Stimulated activated effector memory CD8-positive, alpha-beta T cell treated with anti-CD3 and anti-CD28 coated beads, Interleukin-12 subunit alpha, Interleukin-12 subunit beta, amount 100 ng/mL, for 72 hours (primary cell): ENCODE measurements around the gene LRRC19.
A peak's percentile ranks its signal among the peaks of the same experiment; 100 is the strongest.

ENCODE experiments used
- ATAC-seq: fragments of 150-1000 bp; cut with Tn5 transposase; 2 replicates; pipeline ENCODE4 v1.10.0; 2021
- DNase-seq, 2 donors: peaks; one replicate each; pipeline ENCODE4 v3.0.0; 2021 to 2022; ENCODE audit warnings: low spot score in 2 of 2
- H3K27ac Mint-ChIP-seq: one replicate; pipeline ENCODE4 v1.8.0; 2022; ENCODE audit warnings: mild to moderate bottlenecking, mixed read lengths
- H3K36me3 Mint-ChIP-seq: one replicate; pipeline ENCODE4 v1.8.0; 2022; ENCODE audit warnings: mild to moderate bottlenecking, mixed read lengths
- H3K4me1 Mint-ChIP-seq: one replicate; pipeline ENCODE4 v1.8.0; 2022; ENCODE audit warnings: mixed read lengths
- H3K4me3 Mint-ChIP-seq: one replicate; pipeline ENCODE4 v1.8.0; 2022; ENCODE audit warnings: mild to moderate bottlenecking, mixed read lengths
- H3K9me3 Mint-ChIP-seq: one replicate; pipeline ENCODE4 v1.8.0; 2022; ENCODE audit warnings: mixed read lengths

Gene LRRC19

DNA sequence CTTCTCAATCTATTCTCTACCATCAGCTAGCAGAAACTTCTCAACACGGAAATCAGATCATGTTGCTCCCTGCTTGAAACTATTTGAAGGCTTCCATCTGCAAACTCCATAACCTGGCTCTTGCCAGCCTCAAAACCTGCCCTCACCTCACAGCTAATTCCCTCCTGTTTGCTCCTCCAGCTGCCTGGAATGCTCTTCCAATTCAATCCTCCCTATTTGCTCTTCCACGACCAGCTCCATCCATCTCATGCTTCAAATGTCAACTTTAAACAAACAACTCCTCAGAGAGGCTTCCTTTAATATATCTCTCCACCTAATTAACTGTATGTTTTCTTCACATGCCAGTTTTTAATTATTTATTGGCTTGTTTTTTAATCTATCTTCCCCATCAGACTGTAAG lies 59.9 kb downstream of the LRRC19 start:
- Mint-ChIP-seq H3K4me1 (peaks cover 43% of the 10 kb centered on the region), H3K9me3 (no peaks in the 10 kb centered on the region), H3K27ac (peak overlapping the region; percentile 99), H3K36me3 (peaks cover 27% of the 10 kb centered on the region), H3K4me3 (peak overlapping the region; percentile 83)
- DNase-seq = no peak
- no peak for ATAC-seq
